Neuronal stem cell (in vitro differentiated cells): Measurements from ENCODE around the gene INO80E.
"Not testable (repeated sequence)": the region's sequence is repeated elsewhere in the genome, so short reads cannot be mapped to it uniquely, and the experiment has no call there.

Source experiments
- DNase-seq: peaks from one replicate; pipeline ENCODE4 v3.0.0-alpha.2; 2013; ENCODE audit warnings: low spot score
- H2AFZ ChIP-seq: one replicate; pipeline ENCODE4 v1.6.1; 2013; ENCODE audit warnings: mild to moderate bottlenecking, low read length, inconsistent platforms
- H2AK5ac ChIP-seq: 2 replicates; pipeline ENCODE4 v1.6.1; 2013; ENCODE audit warnings: low read depth, mild to moderate bottlenecking, inconsistent platforms, low read length, moderate library complexity, mixed read lengths
- H2BK120ac ChIP-seq: 2 replicates; pipeline ENCODE4 v1.6.1; 2013; ENCODE audit warnings: low read depth, mild to moderate bottlenecking, inconsistent platforms, low read length, moderate library complexity, mixed read lengths
- H2BK12ac ChIP-seq: one replicate; pipeline ENCODE4 v1.6.1; 2013; ENCODE audit warnings: low read length, inconsistent platforms
- H2BK15ac ChIP-seq: 2 replicates; pipeline ENCODE4 v1.6.1; 2013; ENCODE audit warnings: mild to moderate bottlenecking, low read length, inconsistent platforms, mixed read lengths
- H2BK5ac ChIP-seq: one replicate; pipeline ENCODE4 v1.6.1; 2013; ENCODE audit warnings: inconsistent platforms, mild to moderate bottlenecking, low read length, moderate library complexity
- H3K14ac ChIP-seq: one replicate; pipeline ENCODE4 v1.6.1; 2013; ENCODE audit warnings: low read length, inconsistent platforms
- H3K18ac ChIP-seq: 2 replicates; pipeline ENCODE4 v1.6.1; 2013; ENCODE audit warnings: low read length, inconsistent platforms
- H3K23ac ChIP-seq: 2 replicates; pipeline ENCODE4 v1.6.1; 2013; ENCODE audit warnings: low read depth, mild to moderate bottlenecking, mixed read lengths, low read length, inconsistent platforms; ENCODE audit not compliant: poor library complexity
- H3K27ac ChIP-seq: replicated peaks from 3 replicates; pipeline ENCODE4 v1.5.1; 2013; ENCODE audit warnings: low read length, inconsistent platforms
- H3K27me3 ChIP-seq, 3 experiments: 2 replicates each; pipeline ENCODE4 v1.6.1; 2013; ENCODE audit warnings: low read length in 3 of 3, mild to moderate bottlenecking in 2 of 3, inconsistent platforms in 1 of 3, low read depth in 1 of 3, mixed read lengths in 1 of 3, moderate library complexity in 1 of 3; ENCODE audit not compliant: control insufficient read depth in 3 of 3, insufficient read depth in 3 of 3
- H3K36me3 ChIP-seq, 2 donors: replicated peaks in 1 of 2; 2 replicates each; pipeline ENCODE4 v1.6.1; 2013; ENCODE audit warnings: low read length in 2 of 2; ENCODE audit not compliant: control insufficient read depth in 2 of 2, insufficient read depth in 2 of 2
- H3K4ac ChIP-seq: 2 replicates; pipeline ENCODE4 v1.6.1; 2013; ENCODE audit warnings: inconsistent platforms, mild to moderate bottlenecking, low read length, moderate library complexity
- H3K4me1 ChIP-seq, 2 donors: 1 replicate in 1 of 2; 2 replicates in 1 of 2; pipeline ENCODE4 v1.6.1; 2013; ENCODE audit warnings: low read length in 2 of 2, low read depth in 1 of 2; ENCODE audit not compliant: control insufficient read depth in 2 of 2, insufficient read depth in 1 of 2
- H3K4me2 ChIP-seq: one replicate; pipeline ENCODE4 v1.6.1; 2013; ENCODE audit warnings: mild to moderate bottlenecking, low read length, inconsistent platforms; ENCODE audit not compliant: insufficient read depth, poor library complexity, severe bottlenecking
- H3K4me3 ChIP-seq, 2 donors: 2 replicates each; pipeline ENCODE4 v1.5.1; 2013; ENCODE audit warnings: low read length in 2 of 2, mild to moderate bottlenecking in 2 of 2, inconsistent platforms in 1 of 2, moderate library complexity in 1 of 2
- H3K79me1 ChIP-seq: one replicate; pipeline ENCODE4 v1.6.1; 2013; ENCODE audit warnings: low read depth, mild to moderate bottlenecking, inconsistent platforms, low read length, moderate library complexity
- H3K9ac ChIP-seq: one replicate; pipeline ENCODE4 v1.6.1; 2013; ENCODE audit warnings: mild to moderate bottlenecking, low read depth, low read length, inconsistent platforms; ENCODE audit not compliant: poor library complexity
- H3K9me3 ChIP-seq, 2 donors: replicated peaks in 1 of 2; 2 replicates each; pipeline versions ENCODE3 to v1.6.1; 2013; ENCODE audit warnings: low read length in 2 of 2, mild to moderate bottlenecking in 2 of 2, inconsistent platforms in 1 of 2, low read depth in 1 of 2, mixed read lengths in 1 of 2, moderate library complexity in 1 of 2; ENCODE audit not compliant: control insufficient read depth in 2 of 2, insufficient read depth in 1 of 2
- H4K8ac ChIP-seq: one replicate; pipeline ENCODE4 v1.6.1; 2013; ENCODE audit warnings: low read depth, mild to moderate bottlenecking, inconsistent platforms, low read length, moderate library complexity
- H4K91ac ChIP-seq: one replicate; pipeline ENCODE4 v1.6.1; 2013; ENCODE audit warnings: low read length, low read depth, mild to moderate bottlenecking, inconsistent platforms; ENCODE audit not compliant: poor library complexity
- WGBS, 2 donors: extraction: QIAGEN DNeasy Blood & Tissue Kit; methylation state at CpG; one replicate each; pipeline ENCODE4 v1.1.7; 2013; ENCODE audit warnings: missing lambda C conversion rate in 2 of 2, mixed read lengths in 1 of 2; ENCODE audit not compliant: insufficient read length in 2 of 2, insufficient replicate concordance in 1 of 2; ENCODE audit errors: extremely low coverage in 2 of 2; 5-methylcytosine and 5-hydroxymethylcytosine counted together

Gene INO80E

GRCh38 chr16:30017277-30017656, 21.2 kb downstream of the INO80E start:
- WGBS, 2 donors: no CpG with 5 or more reads among the region's 2 CpGs
- no peak overlapping the region for H2AK5ac ChIP-seq
- H4K91ac ChIP-seq: no peak overlapping the region
- H3K27ac ChIP-seq: no peak overlapping the region
- H3K9ac ChIP-seq: no peak overlapping the region
- H2AFZ ChIP-seq: no peak overlapping the region
- H3K14ac ChIP-seq: no peak overlapping the region
- H3K4me1 ChIP-seq: peaks cover 0 to 4% of the 10 kb centered on the region in 2 donors
- H3K27me3 ChIP-seq: peaks cover 0 to 4% (median under 1%) of the 10 kb centered on the region in 3 experiments
- no peak overlapping the region for H3K4ac ChIP-seq
- no peak overlapping the region for H3K4me2 ChIP-seq
- peaks cover 4% of the 10 kb centered on the region for H3K79me1 ChIP-seq
- no peak overlapping the region for H3K18ac ChIP-seq
- no peaks in the 10 kb centered on the region for H3K9me3 ChIP-seq
- no peak overlapping the region for H2BK15ac ChIP-seq
- DNase-seq: no peak
- no peak overlapping the region for H2BK120ac ChIP-seq
- H3K4me3 ChIP-seq: no peak overlapping the region
- H4K8ac ChIP-seq: no peak overlapping the region
- no peaks in the 10 kb centered on the region for H3K36me3 ChIP-seq
- H2BK12ac ChIP-seq: no peak overlapping the region
- no peak overlapping the region for H2BK5ac ChIP-seq
- H3K23ac ChIP-seq: no peak overlapping the region

GRCh38 chr16:30017937-30018336, 21.9 kb downstream of the INO80E start:
- H3K23ac ChIP-seq, H3K4me2 ChIP-seq, H3K9me3 ChIP-seq, DNase-seq, H2BK120ac ChIP-seq, H3K9ac ChIP-seq, H2AFZ ChIP-seq, H3K4me3 ChIP-seq, H2BK5ac ChIP-seq, H2AK5ac ChIP-seq, H4K8ac ChIP-seq, H2BK15ac ChIP-seq, H3K36me3 ChIP-seq, H4K91ac ChIP-seq, H3K4me1 ChIP-seq, H2BK12ac ChIP-seq, H3K27ac ChIP-seq, H3K27me3 ChIP-seq, H3K14ac ChIP-seq, H3K79me1 ChIP-seq, H3K18ac ChIP-seq, H3K4ac ChIP-seq: not testable (repeated sequence)
- no CpG with 5 or more reads among the region's 4 CpGs for WGBS, 2 donors

GRCh38 chr16:30018731-30019158, 22.7 kb downstream of the INO80E start:
- no peak overlapping the region for H3K18ac ChIP-seq
- H3K9ac ChIP-seq: no peak overlapping the region
- H4K91ac ChIP-seq: no peak overlapping the region
- DNase-seq: no peak
- H3K4me3 ChIP-seq: no peak overlapping the region
- H2BK5ac ChIP-seq: no peak overlapping the region
- H3K9me3 ChIP-seq: no peaks in the 10 kb centered on the region
- H2AFZ ChIP-seq: no peak overlapping the region
- no peak overlapping the region for H3K14ac ChIP-seq
- peaks cover 4% of the 10 kb centered on the region for H3K79me1 ChIP-seq
- peaks cover 0 to 4% of the 10 kb centered on the region in 2 donors for H3K4me1 ChIP-seq
- no CpG with 5 or more reads among the region's 4 CpGs for WGBS, 2 donors
- no peak overlapping the region for H2BK12ac ChIP-seq
- H2BK120ac ChIP-seq: no peak overlapping the region
- no peak overlapping the region for H4K8ac ChIP-seq
- H3K4me2 ChIP-seq: no peak overlapping the region
- no peak overlapping the region for H3K4ac ChIP-seq
- no peak overlapping the region for H3K27ac ChIP-seq
- H3K23ac ChIP-seq: no peak overlapping the region
- H2AK5ac ChIP-seq: no peak overlapping the region
- peaks cover 0 to 4% (median 0%) of the 10 kb centered on the region in 3 experiments for H3K27me3 ChIP-seq
- no peaks in the 10 kb centered on the region for H3K36me3 ChIP-seq
- no peak overlapping the region for H2BK15ac ChIP-seq

GRCh38 chr16:30022887-30023286, 26.8 kb downstream of the INO80E start, which contains the start of gene C16orf92:
C16orf92 (plus strand) TSS chr16:30023198; CDS start chr16:30023341, 143 bp downstream.
- Histone ChIP-seq H3K27ac (no peak within 1 kb of the TSS), H2BK12ac (no peak within 1 kb of the TSS), H3K9ac (no peak within 1 kb of the TSS), H3K4me1 (peaks cover 0 to 4% of the 10 kb centered on the region in 2 donors), H2AK5ac (no peak within 1 kb of the TSS), H3K4ac (no peak within 1 kb of the TSS), H2BK120ac (no peak within 1 kb of the TSS), H4K91ac (no peak within 1 kb of the TSS), H3K36me3 (peaks cover 0 to 7% of the 10 kb centered on the region in 2 donors), H2BK5ac (no peak within 1 kb of the TSS), H3K9me3 (no peaks in the 10 kb centered on the region), H3K4me3 (no peak within 1 kb of the TSS), H2AFZ (no peak within 1 kb of the TSS), H3K27me3 (peaks cover 0 to 15% (median 0%) of the 10 kb centered on the region in 3 experiments), H3K14ac (no peak within 1 kb of the TSS), H3K79me1 (peaks cover 4% of the 10 kb centered on the region), H3K4me2 (no peak within 1 kb of the TSS), H4K8ac (no peak within 1 kb of the TSS), H3K23ac (no peak within 1 kb of the TSS), H2BK15ac (no peak within 1 kb of the TSS), H3K18ac (no peak within 1 kb of the TSS)
- no CpG with 5 or more reads among the region's 6 CpGs for WGBS, 2 donors
- no peak for DNase-seq
